Neural crest cell (in vitro differentiated cells): ENCODE results near the gene DQX1. TPM values are rescaled to one million over a fixed set of nuclear protein-coding genes. Genes with fewer than 3 reads are reported as not detected.

Experiments used
- DNase-seq: peaks from one replicate; pipeline ENCODE4 v3.0.0; 2021; ENCODE audit warnings: low read depth, mixed read lengths, low spot score
- H3K27ac Mint-ChIP-seq: one replicate; pipeline ENCODE4 v1.8.0; 2021; ENCODE audit warnings: mild to moderate bottlenecking, mixed read lengths; ENCODE audit not compliant: unreplicated experiment
- H3K27me3 Mint-ChIP-seq: 2 replicates; pipeline ENCODE4 v1.8.0; 2021; ENCODE audit warnings: low read depth, mild to moderate bottlenecking, mixed read lengths
- H3K36me3 Mint-ChIP-seq: 2 replicates; pipeline ENCODE4 v1.8.0; 2021; ENCODE audit warnings: low read depth, mild to moderate bottlenecking, mixed read lengths
- H3K4me1 Mint-ChIP-seq: 2 replicates; pipeline ENCODE4 v1.8.0; 2021; ENCODE audit warnings: mixed read lengths
- H3K4me3 Mint-ChIP-seq: one replicate; pipeline ENCODE4 v1.8.0; 2021; ENCODE audit warnings: mild to moderate bottlenecking, mixed read lengths
- H3K9me3 Mint-ChIP-seq: 2 replicates; pipeline ENCODE4 v1.8.0; 2021; ENCODE audit warnings: mixed read lengths
- total RNA-seq: library from RNA; stranded (reverse); gene quantifications from 2 replicates; pipeline ENCODE4 v1.2.1, GENCODE V29; 2021
- TF ChIP-seq, protein P1 (sequence below): fragments of 200-600 bp; sonication (generic); conservative IDR thresholded peaks from 2 replicates; pipeline ENCODE4 v1.5.0; 2021; ENCODE audit warnings: antibody characterized with exemption, mild to moderate bottlenecking

Gene DQX1
- total RNA-seq, 1 donor from 2014 or later, result 0.49 TPM

- peaks cover 26% of the 10 kb centered on the region for H3K27me3 Mint-ChIP-seq
- H3K9me3 Mint-ChIP-seq, result no peaks in the 10 kb centered on the region
- TF ChIP-seq, protein P1, sequence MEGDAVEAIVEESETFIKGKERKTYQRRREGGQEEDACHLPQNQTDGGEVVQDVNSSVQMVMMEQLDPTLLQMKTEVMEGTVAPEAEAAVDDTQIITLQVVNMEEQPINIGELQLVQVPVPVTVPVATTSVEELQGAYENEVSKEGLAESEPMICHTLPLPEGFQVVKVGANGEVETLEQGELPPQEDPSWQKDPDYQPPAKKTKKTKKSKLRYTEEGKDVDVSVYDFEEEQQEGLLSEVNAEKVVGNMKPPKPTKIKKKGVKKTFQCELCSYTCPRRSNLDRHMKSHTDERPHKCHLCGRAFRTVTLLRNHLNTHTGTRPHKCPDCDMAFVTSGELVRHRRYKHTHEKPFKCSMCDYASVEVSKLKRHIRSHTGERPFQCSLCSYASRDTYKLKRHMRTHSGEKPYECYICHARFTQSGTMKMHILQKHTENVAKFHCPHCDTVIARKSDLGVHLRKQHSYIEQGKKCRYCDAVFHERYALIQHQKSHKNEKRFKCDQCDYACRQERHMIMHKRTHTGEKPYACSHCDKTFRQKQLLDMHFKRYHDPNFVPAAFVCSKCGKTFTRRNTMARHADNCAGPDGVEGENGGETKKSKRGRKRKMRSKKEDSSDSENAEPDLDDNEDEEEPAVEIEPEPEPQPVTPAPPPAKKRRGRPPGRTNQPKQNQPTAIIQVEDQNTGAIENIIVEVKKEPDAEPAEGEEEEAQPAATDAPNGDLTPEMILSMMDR, result no peak
- DNase-seq, result no peak
- H3K4me3 Mint-ChIP-seq, result peak overlapping the region; percentile 72
- peak overlapping the region; percentile 57 for H3K27ac Mint-ChIP-seq
- H3K36me3 Mint-ChIP-seq, result peaks cover 1% of the 10 kb centered on the region
- peaks cover 18% of the 10 kb centered on the region for H3K4me1 Mint-ChIP-seq
Observed at GRCh38 chr2:74556831-74557370, 30.9 kb upstream of the DQX1 start.

DNA sequence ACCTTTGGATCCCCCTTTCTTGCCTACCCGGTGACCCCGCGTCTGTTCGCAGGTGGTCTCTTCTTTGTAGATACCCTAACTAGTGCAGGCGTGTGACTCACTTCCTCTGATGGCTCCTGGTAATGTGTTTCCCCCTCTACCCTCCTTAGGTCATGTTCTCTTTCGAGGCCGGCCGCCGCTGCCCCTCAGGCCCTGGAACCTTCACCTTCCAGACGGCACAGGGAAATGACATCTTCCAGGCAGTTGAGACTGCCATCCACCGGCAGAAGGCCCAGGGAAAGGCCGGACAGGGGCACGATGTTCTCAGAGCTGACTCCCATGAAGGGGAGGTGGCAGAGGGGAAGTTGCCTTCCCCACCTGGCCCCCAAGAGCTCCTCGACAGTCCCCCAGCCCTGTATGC lies 30.1 kb upstream of the DQX1 start:
- H3K4me1 Mint-ChIP-seq, result peaks cover 25% of the 10 kb centered on the region
- peak overlapping the region; percentile 75 for H3K27ac Mint-ChIP-seq
- DNase-seq, result no peak
- H3K27me3 Mint-ChIP-seq, result peaks cover 19% of the 10 kb centered on the region
- H3K36me3 Mint-ChIP-seq, result peaks cover 7% of the 10 kb centered on the region
- H3K9me3 Mint-ChIP-seq, result no peaks in the 10 kb centered on the region
- TF ChIP-seq, protein P1, result no peak
- H3K4me3 Mint-ChIP-seq, result peak overlapping the region; percentile 72

DNA sequence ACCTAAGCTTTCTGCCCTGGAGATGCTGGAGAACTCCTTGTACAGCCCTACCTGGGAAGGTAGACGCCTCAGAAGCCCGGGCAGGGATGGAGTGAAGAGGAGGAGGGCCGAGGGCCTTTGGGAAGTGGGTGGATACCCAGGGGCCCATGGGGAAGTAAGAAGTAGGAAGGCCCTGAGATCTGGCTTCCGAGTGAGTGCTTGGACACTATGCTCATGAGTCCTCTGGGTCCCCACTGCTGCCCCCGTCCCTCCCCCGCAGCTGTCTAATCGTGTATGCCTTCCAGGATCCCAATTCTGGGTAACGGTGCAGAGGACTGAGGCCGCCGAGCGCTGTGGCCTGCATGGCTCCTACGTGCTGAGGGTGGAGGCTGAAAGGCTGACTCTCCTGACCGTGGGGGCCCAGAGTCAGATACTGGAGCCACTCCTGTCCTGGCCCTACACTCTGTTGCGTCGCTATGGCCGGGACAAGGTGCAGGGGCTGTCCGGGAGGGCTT lies 29.6 kb upstream of the DQX1 start:
- DNase-seq, result no peak
- Mint-ChIP-seq H3K4me3 (peak overlapping the region; percentile 94), H3K27me3 (peaks cover 15% of the 10 kb centered on the region), H3K27ac (no peak overlapping the region), H3K9me3 (no peaks in the 10 kb centered on the region), H3K4me1 (peaks cover 27% of the 10 kb centered on the region), H3K36me3 (peaks cover 7% of the 10 kb centered on the region)
- TF ChIP-seq, protein P1, result no peak

GRCh38 chr2:74554820-74555531 lies 28.9 kb upstream of the DQX1 start:
- peaks cover 34% of the 10 kb centered on the region for H3K4me1 Mint-ChIP-seq
- peaks cover 8% of the 10 kb centered on the region for H3K27me3 Mint-ChIP-seq

DNA sequence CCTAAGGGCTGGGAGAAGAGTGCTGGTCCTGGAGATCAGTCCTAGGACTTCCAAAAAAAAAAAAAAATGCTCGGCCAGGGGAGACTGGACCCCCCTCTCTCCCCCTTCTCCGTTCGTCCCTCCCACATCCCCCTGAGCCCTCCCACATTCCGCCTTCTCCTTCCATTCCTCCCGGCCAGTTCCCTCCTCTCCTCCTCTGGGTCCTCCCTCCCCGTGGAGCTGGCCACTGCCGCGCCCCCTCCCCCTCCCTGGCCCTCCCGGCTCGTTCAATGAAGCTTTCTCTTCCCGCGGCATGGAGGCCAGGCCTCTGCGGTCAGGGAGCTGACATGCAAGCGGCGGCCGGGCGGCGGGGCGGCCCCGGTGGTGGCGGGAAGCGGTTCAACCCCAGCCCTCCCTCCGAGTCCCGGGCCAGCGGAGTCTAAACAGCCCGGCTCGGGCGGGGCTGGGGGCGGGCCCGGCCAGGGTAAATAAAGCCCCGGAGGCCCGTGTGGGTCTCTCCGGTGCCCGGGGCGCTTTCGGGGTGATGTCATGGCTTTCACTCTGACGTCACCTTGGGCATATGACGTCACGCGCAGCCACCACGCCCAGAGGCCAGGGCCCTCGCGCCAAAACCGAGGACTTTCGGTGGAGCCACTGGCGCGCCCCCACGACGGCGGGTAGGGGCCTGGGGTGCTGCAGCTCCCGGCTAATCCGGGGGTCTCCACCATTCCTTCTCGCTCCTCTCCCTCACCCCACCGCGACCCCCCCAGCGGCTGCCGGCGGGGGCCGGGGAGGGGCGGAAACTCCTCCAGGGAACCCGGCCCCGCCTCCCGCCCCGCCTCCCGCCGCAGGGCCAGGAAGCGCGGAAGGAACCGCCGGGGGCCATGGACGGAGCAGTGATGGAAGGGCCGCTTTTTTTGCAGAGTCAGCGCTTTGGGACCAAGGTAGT lies 28.1 kb upstream of the DQX1 start, which contains the start of the genes DOK1 and LOXL3:
TSS of gene DOK1 (plus strand) at position 829 of the 928 bp plus-strand sequence. CDS start at position 864, 35 bp downstream.
TSS of gene LOXL3 (minus strand) at position 51 of the 928 bp plus-strand sequence. CDS start 1,308 bp downstream, outside the sequence.
- H3K4me3 Mint-ChIP-seq, result peak within 1 kb of the TSS; percentile 96
- H3K9me3 Mint-ChIP-seq, result no peaks in the 10 kb centered on the region
- peaks cover 40% of the 10 kb centered on the region for H3K4me1 Mint-ChIP-seq
- H3K27ac Mint-ChIP-seq, result peak within 1 kb of the TSS; percentile 95
- peak; percentile 78 for DNase-seq
- peaks cover 9% of the 10 kb centered on the region for H3K36me3 Mint-ChIP-seq
- TF ChIP-seq, protein P1, result no peak
- peaks cover 6% of the 10 kb centered on the region for H3K27me3 Mint-ChIP-seq

More at GRCh38 chr2:74554820-74555531, 28.9 kb upstream of the DQX1 start:
- peak overlapping the region; percentile 88 for H3K27ac Mint-ChIP-seq
- peak overlapping the region; percentile 94 for H3K4me3 Mint-ChIP-seq
- peaks cover 9% of the 10 kb centered on the region for H3K36me3 Mint-ChIP-seq
- DNase-seq, result peak; percentile 49
- TF ChIP-seq, protein P1, result peak; percentile 26
- H3K9me3 Mint-ChIP-seq, result no peaks in the 10 kb centered on the region
